ENCODE data around the gene AGAP1. TPM values are rescaled to one million over a fixed set of nuclear protein-coding genes. Genes with fewer than 3 reads are reported as not detected.

Gene AGAP1
- total RNA-seq, 1 donor from 2014 or later, result 36.2 TPM

- no peak for TF ChIP-seq CTCF (IDR thresholded peaks at IDR 0.05)
- no peaks in the 10 kb centered on the region for H3K36me3 ChIP-seq
- no peak overlapping the region for H3K27ac ChIP-seq
- no peaks in the 10 kb centered on the region for H3K27me3 ChIP-seq (ENCODE audit: low read depth)
- intact Hi-C loops (cut with DNase I), result no loop called here
- H3K4me1 ChIP-seq, result no peaks in the 10 kb centered on the region
- H3K9me3 ChIP-seq, result peaks cover 6% of the 10 kb centered on the region
- ATAC-seq, result no peak
- no peak overlapping the region for H3K4me3 ChIP-seq
- DNase-seq, result no peak
Measured at GRCh38 chr2:235914756-235915155, 420.9 kb downstream of the AGAP1 start.

GRCh38 chr2:235917506-235917905, 423.7 kb downstream of the AGAP1 start:
- H3K9me3 ChIP-seq, result peaks cover 6% of the 10 kb centered on the region
- no peaks in the 10 kb centered on the region for H3K27me3 ChIP-seq (ENCODE audit: low read depth)
- no peak for ATAC-seq
- H3K4me3 ChIP-seq, result no peak overlapping the region
- TF ChIP-seq CTCF (IDR thresholded peaks at IDR 0.05), result no peak
- intact Hi-C loops (cut with DNase I), result no loop called here
- H3K27ac ChIP-seq, result no peak overlapping the region
- H3K4me1 ChIP-seq, result no peaks in the 10 kb centered on the region
- no peak for DNase-seq
- peaks cover 8% of the 10 kb centered on the region for H3K36me3 ChIP-seq

- DNase-seq (no peak), ATAC-seq (no peak)
- no peaks in the 10 kb centered on the region for H3K4me1 ChIP-seq
- H3K27me3 ChIP-seq (ENCODE audit: low read depth), result no peaks in the 10 kb centered on the region
- intact Hi-C loops (cut with DNase I), result no loop called here
- H3K27ac ChIP-seq, result no peak overlapping the region
- TF ChIP-seq CTCF (IDR thresholded peaks at IDR 0.05), result no peak
- H3K36me3 ChIP-seq, result peaks cover 8% of the 10 kb centered on the region
- peaks cover 6% of the 10 kb centered on the region for H3K9me3 ChIP-seq
- no peak overlapping the region for H3K4me3 ChIP-seq
Measured at GRCh38 chr2:235918876-235919275, 425.0 kb downstream of the AGAP1 start.

- Histone ChIP-seq H3K9me3 (peaks cover 6% of the 10 kb centered on the region), H3K4me3 (no peak overlapping the region), H3K27ac (no peak overlapping the region), H3K4me1 (no peaks in the 10 kb centered on the region), H3K36me3 (peaks cover 8% of the 10 kb centered on the region), H3K27me3 (ENCODE audit: low read depth) (no peaks in the 10 kb centered on the region)
- DNase-seq, result no peak
- no peak for TF ChIP-seq CTCF (IDR thresholded peaks at IDR 0.05)
- ATAC-seq, result no peak
- intact Hi-C loops (cut with DNase I), result no loop called here
Measured at GRCh38 chr2:235920216-235920865, 426.5 kb downstream of the AGAP1 start.

- no peaks in the 10 kb centered on the region for H3K4me1 ChIP-seq
- H3K27ac ChIP-seq, result no peak overlapping the region
- no peaks in the 10 kb centered on the region for H3K9me3 ChIP-seq
- H3K4me3 ChIP-seq, result no peak overlapping the region
- intact Hi-C loops (cut with DNase I), result no loop called here
- H3K36me3 ChIP-seq, result peaks cover 8% of the 10 kb centered on the region
- H3K27me3 ChIP-seq (ENCODE audit: low read depth), result no peaks in the 10 kb centered on the region
- ATAC-seq (no peak), DNase-seq (no peak)
- no peak for TF ChIP-seq CTCF (IDR thresholded peaks at IDR 0.05)
Measured at GRCh38 chr2:235921508-235922191, 427.8 kb downstream of the AGAP1 start.

All from lower lobe of right lung (tissue), 2 donors.